GM21825 (cell line): ENCODE measurements around the gene CHP2.
"Not testable (repeated sequence)": the region's sequence is repeated elsewhere in the genome, so short reads cannot be mapped to it uniquely, and the experiment has no call there.

Experiments used
- ATAC-seq: cut with Tn5 transposase; IDR thresholded peaks from one replicate; pipeline ENCODE4 v1.9.1; 2021; ENCODE audit warnings: mild to moderate bottlenecking, moderate library complexity; ENCODE audit not compliant: unreplicated experiment

CHP2 gene

DNA sequence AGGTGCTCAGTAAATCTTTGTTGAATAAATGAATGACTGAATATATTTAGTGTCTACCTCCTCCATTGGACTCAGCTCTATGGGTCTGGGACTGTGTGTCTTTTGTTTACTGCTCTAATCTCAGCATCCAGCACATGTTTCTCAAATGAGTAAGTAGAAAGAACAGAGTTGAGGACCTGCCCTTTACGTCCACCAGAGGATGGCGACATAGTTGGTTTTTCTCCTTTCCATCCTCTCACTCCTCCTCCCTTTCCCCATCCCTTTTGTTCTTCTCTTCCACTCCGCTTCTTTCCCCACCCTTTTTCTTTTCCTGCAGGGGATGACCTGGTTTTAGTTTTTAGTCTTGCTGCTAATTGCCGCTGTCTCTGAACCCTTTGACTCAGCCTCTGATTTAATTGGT lies 12.1 kb upstream of the CHP2 start:
- ATAC-seq, result no peak

DNA sequence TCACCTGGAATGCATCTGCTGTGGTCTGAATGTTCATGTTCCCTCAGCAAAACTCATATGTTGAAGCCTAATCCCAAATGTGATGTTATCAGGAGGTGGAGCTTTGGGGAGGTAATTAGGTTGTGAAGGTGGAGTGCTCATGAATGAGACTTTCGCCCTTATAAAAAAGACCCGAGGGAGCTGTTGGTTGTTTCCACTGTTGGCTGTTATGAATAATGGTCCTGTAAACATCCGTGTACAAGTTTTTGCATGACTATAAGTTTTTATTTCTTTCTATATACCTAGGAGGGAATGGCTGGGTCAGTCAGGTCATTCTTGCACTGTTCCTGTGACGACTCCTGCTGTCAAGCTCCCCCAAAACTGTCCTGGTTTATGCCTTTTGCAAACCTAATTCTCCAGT lies 9.6 kb upstream of the CHP2 start:
- no peak for ATAC-seq

DNA sequence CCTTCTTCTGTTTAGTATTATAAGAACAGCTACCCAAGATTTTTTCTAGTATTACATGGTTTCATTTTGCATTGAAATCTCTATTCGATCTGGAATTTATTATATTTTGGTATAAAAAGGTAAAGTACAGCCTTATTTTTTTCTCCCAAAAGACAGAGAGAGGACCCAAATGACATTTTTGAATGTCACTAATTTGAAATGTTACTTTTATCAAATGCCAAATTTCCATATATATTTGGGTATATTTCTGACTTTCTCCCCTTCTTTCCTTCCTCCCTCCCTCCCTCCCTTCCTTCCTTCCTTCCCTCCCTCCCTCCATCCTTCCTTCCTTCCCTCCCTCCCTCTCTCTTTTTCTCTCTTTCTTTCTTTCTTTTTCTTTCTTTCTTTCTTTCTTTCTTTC lies 6.2 kb upstream of the CHP2 start:
- no peak for ATAC-seq

DNA sequence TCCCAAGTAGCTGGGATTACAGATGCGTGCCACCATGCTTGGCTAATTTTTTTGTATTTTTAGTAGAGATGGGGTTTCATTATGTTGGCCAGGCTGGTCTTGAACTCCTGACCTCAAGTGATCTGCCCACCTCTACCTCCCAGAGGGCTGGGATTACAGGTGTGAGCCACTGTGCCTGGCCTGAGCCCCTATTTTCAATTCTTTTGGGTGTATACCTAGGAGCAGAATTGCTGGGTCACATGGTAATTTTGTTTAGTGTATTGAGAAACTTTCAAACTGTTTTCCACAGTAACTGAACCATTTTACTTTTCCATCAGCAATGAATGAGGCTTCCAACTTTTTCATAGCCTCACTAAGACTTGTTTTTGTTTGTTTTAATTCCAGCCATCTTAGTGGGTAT lies 3.8 kb upstream of the CHP2 start:
- ATAC-seq, result not testable (repeated sequence)

DNA sequence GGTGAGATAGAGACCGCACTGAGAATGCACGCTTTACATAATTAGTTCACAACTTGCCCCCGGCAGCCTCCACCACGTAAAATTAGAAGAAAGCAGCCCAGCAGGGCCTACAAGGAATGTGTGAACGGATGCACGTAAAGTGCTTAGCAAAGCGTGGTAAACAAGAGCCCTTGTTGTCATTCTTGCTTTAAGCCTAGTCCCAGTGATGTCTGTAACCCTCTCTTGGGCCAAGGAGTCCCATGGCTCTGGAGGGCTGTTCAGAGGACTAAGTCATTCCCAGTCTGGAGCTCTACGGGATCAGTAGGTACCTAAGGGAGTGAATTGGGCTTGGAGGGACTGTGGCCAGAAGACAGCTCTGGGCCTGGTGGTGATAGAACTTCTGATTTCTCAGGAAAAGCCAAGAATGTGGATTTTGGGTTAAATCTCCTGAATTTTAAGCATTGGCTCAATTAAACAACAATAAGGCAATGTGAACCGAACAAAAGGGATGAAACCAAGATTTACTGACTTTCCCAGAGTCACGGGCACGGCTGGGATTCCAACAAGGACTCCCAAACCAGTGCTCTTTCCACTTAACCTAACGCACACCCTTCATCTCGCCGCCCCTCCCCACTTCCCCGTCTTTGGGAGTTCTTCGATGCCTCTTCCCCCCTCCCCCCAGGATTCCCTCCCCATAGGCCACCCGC lies 775 bp upstream of the CHP2 start:
- no peak for ATAC-seq

DNA sequence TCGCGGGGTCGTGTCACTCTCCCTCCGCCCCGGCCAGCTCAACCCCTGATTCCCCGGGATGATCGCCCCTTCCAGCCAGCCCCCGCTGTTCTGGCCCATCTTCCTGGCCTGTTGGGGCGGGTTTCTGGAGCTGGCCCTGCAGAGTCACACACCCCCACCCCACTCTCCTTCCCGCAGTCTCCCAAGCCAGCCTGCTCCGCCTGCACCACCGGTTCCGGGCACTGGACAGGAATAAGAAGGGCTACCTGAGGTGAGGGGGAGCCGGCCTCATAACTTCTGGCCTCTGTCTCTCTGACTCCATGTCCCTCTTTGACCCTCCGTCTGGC lies 621 bp downstream of the CHP2 start:
- no peak for ATAC-seq

DNA sequence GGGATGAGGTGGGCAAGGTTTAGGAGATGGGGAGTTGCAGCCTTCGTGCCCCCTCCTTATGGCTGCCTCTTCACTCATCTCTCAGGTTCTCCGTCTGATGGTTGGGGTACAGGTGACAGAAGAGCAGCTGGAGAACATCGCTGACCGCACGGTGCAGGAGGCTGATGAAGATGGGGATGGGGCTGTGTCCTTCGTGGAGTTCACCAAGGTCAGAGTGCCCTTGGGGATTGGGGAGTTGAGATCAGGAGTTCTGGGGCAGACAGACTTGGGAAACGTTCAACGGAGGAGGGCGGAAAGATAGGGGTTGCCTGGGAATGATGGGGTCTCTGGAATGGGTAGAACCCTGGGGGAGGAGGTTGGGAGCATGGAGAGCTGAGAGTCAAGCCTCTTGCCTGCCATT lies 2.3 kb downstream of the CHP2 start:
- ATAC-seq, result no peak

DNA sequence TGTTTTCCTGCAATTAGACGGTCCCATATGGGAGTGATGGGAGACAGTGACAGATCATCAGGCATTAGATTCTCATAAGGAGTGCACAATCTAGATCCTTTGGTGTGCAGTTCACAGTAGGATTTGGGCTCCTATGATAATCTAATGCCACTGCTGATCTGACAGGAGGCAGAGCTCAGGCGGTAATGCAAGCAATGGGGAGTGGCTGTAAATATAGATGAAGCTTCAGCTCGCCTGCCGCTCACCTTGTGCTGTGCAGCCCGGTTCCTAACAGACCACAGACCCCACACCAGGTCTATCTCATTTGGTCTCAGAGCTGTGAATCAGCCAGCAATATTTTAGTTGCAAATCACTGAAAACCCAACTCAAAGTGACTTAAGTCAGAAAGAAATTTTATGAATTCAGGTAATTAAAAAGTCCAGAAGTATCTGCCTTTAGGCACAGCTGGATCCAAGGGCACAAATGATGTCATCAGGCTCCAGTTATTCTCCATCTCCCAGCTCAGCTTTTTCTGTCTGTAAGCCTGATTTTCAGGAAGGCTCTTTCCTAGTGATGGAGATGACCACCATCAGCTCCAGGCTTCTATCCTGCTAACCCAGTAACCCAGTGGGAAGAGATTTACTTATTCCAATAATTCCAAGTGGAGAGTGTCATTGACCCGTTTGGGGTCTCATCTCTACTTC lies 3.3 kb downstream of the CHP2 start:
- no peak for ATAC-seq

DNA sequence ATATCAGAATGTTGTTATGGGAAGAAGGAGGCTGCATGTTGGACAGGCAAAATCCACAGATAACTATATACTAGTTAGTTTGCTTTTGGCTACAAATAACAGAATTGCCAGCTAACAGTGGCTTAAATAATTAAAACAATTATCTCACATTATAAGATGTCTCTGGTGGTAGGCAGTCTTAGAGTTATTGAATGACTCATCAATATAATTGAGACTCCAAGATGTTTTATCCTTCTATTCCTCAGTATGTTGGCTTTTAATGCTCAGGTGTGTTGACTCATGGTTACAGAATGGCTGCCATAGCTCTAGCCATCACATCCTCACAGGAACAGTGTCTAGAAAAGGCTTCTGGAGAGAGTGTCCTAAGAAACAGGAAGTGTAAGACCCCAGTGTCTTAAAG lies 11.1 kb downstream of the CHP2 start:
- no peak for ATAC-seq

DNA sequence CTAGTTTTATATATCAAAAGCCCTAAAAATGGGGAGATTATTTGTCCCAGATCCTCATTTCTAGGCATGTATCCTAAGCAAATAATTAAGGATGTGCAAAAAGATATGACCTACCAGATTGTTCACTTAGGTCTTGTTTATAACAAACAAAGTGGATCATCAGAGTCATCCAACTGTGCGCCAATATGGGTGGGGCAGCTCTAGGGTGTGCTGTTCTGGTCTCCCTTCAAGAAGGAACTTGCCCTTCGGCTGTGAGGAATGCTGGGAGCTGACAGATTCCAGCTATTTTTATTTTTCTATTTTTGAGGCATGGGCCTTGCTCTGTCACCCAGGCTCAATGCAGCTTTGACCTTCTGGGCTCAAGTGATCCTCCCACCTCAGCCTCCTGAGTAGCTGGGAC lies 13.8 kb downstream of the CHP2 start:
- ATAC-seq, result no peak

DNA sequence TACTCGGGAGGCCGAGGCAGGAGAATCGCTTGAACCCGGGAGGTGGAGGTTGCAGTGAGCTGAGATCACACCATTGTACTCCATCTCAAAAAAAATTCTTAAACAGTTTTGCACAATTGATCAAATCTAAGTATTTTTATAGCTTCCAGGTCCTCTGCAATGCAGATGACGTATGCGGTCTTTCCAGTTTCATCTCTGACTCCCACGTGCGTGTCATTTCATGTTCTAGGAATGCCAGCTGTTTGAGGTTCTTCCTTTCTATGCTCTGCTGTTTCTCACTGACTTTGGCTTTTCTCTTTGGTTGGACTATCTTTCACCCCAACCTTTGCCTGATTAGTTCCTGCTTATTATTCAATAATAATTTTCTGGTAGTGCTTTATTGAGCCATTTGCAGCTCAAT lies 16.2 kb downstream of the CHP2 start:
- ATAC-seq, result no peak

DNA sequence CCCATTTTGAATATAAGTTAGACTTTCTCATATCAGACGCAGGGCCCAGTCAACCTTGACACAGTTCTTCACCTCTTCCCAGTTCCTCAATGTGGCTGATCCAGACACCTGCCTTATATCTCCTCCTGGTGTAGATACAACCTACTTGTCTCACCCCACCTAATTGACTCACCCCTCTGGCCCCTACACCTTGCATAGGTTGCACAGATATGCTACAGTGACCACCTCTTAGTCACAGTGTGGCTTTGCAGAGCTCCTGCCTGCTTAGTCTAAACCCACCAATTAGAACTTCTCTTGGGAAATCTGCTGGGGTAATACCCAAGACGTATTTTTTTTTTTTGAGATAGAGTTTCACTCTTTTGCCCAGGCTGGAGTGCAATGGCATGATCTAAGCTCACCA lies 16.8 kb downstream of the CHP2 start:
- ATAC-seq, result no peak

DNA sequence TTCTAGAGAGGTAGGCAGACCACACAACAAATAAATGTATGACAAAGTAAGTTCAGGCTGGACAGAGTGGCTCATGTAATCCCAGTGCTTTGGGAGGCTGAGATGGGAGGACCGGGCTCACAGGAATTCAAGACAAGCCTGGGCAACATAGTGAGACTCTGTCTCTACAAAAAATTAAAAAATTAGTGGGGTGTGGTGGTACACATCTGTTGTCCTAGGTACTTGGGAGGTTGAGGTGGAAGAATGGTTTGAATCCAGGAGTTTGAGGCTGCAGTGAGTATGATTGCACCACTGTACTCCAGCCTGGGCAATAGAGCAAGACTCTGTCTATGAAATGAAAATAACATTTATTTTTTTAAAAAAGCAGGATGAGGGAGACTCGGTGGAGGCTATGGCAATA lies 18.5 kb downstream of the CHP2 start:
- ATAC-seq, result no peak

DNA sequence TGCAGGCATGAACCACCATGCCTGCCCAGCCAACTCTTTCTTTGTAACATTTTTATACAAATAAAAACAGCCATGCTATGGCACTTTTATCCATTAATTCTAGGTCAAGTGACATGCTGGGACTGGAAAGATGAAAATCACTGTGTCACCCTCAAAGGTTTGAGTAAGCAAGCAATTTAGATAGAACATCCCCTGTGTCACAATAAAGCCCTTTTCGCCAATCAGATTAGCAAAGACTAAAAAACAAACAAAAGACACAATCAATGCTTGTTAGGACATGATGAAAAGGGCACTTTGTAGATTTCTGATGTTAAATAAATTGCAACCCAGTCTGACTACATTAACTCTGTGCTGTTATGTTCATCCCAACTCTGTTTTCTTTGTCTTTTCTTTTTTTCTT lies 26.4 kb downstream of the CHP2 start:
- no peak for ATAC-seq

DNA sequence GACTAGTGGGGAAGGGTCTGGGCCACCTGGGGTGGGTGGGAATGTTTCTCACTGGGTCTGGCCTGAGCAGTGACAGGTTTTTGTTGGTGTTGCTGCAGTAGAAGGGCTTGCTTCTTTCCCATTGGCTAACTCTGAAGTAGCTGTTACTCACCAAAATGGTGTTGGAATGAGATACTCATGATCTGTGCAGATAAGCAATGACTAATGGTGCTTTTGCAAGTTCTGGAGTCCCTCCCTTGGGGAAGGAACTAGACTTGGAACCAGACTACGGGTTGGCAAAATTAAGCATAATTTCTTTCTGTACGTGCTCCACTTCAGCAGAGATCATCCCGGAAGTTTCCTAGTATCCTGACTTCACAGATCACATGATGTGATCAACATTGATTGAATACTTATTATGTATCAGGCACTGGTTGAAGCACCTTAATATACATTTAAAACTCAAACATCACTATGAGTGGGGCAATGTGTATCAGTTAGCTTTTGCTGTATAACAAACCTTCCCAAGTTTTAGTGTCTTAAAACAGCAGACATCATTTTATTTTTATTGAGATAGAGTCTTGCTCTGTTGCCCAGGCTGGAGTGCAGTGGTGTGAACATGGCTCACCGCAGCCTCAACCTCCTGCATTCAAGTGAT lies 30.1 kb downstream of the CHP2 start:
- no peak for ATAC-seq

DNA sequence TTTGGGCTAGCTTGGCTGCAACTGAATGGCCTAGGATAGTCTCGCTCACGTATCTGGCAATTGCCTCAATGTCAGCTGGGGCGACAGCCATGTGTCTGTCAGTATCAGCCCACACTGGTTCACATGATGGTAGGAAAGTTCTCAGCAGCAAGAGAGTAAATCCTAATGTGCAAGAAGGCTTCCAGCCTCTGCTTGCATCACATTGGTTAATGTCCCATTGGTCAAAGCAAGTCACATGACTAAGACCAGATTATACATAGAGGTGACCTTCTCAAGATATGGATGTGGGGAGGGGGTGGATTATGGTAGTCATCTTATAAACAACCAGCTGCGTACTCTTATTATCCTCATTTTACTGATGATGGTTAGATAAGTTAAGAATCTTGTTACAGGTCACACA lies 31.0 kb downstream of the CHP2 start:
- ATAC-seq, result no peak

DNA sequence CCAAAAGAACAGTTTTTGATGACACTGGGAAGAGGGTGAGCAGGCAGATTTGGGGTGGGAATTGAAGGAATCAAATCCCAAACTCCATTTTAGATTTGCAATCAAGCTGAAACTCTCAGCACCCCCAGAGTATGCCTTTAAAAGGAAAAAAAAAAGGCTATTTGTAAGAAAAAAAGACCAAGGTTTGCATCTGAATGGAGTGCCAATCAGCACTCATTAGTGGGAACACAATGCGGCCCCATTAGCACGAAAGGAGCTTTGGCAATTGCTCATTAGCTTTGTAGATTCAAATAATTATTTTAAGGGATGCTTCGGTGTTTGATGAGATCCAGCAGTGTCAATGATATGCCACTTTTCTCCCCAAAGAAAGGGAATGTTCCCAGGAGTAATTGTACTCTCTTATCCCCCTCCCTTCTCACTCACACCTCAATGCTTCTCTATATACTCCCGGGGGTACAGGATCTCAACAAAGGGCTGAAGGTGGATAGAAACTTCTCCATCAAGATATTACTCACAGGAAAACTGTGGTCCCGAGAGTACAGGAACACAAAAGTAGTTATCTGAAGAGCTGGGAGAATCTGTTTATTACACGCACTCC lies 32.2 kb downstream of the CHP2 start:
- ATAC-seq, result no peak

DNA sequence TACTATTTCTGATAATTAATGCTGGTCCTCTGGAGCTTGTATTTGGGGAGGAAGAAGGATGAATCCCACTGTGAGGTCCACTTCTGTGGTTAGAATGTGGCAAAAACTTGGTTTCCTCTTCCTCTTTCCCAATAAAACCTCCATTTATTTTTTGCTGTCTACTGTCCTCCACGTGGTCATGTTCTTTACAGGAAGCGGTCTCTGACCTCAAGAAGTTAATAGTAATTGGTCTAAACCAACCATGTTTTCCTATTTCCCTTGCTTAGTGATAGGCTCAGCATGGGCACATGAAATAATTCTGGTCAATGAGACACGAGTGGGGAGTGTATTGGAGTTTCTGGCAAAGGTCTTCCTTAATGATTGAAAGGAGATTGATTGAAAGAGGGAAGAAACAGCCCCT lies 33.9 kb downstream of the CHP2 start:
- ATAC-seq, result no peak

DNA sequence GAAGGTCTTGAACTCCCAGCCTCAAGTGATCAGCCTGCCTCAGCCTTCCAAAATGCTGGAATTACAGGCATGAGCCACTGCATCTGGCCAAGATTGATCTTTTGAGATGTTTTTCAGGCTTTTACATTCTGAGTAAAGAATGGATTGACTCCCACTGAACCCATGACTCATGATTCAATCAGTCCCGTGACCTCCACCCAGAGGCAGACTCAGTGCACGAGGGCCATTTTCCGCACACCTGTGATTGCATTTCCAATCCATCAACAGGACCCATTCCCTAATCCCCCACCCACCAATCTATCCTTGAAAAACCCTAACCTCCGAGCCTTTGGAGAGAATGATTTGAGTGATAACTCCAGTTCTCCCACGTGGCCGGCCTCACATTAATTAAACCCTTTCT lies 40.6 kb downstream of the CHP2 start:
- ATAC-seq, result no peak

DNA sequence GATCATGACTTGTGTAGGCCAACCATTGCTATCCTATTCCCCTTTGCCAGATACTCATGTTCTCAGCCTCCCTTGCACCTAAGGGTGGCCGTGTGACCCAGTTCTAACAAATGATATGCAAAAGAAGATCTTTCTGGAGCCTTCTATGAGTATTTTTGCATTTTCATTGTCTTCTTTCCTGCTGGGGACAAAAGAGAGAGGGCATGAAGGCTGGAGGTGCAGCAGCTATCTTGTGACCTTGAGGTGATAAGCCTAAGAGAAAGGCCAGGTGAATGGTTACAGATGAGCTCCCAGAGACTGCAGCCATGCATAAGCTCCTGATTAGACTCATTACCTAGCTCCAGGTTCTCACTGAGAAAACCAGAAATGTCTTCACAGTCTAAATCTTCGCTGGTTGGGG lies 42.1 kb downstream of the CHP2 start:
- no peak for ATAC-seq

DNA sequence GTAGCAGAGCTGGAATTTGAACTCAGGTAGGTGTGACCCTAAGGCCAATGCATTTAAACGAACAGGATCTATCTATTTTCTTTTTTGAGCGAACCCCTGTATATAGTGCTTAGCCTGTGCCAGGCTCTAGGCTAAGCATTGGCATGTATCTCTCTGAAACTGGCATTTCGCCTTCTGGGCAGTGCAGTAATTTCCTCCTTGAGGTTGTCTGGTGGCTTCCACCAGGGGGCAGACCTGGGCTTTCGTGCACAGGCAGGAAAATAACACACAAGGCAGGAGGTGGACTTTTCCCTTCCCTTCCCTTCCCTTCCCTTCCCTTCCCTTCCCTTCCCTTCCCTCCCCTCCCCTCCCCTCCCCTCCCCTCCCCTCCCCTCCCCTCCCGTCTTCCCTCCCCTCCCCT lies 46.6 kb downstream of the CHP2 start:
- no peak for ATAC-seq

DNA sequence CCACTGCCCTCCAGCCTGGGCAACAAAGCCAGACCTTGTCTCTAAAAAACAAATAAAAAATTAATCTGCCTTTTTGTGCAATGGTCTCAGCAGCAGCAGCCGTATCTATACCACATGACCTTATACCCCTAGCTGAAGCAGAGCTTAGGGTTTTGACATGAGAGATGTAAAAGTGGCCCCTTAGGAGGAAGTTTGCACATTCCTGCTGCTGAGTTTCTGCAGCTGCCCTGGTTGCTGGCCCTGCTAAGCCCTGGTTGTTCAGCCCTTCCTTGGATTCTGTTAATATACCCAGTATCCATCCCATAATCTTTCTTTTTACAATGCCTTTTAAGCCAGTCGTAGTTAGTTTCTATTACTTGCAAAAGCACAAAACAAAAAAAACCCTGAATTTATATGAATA lies 48.0 kb downstream of the CHP2 start:
- ATAC-seq, result no peak
